Astrocyte (in vitro differentiated cells and primary cell): ENCODE data around the gene ZNRF4.

Experiments
- CTCF ChIP-seq: IDR thresholded peaks from 2 replicates; pipeline ENCODE4 v1.5.1; 2011; ENCODE audit warnings: low read depth, mild to moderate bottlenecking, inconsistent platforms, low read length, moderate library complexity; ENCODE audit not compliant: insufficient read depth
- EZH2 ChIP-seq: IDR thresholded peaks from 2 replicates; pipeline ENCODE4 v1.6.1; 2012; ENCODE audit warnings: mild to moderate bottlenecking, low read length, inconsistent platforms; ENCODE audit not compliant: insufficient read depth

DNA sequence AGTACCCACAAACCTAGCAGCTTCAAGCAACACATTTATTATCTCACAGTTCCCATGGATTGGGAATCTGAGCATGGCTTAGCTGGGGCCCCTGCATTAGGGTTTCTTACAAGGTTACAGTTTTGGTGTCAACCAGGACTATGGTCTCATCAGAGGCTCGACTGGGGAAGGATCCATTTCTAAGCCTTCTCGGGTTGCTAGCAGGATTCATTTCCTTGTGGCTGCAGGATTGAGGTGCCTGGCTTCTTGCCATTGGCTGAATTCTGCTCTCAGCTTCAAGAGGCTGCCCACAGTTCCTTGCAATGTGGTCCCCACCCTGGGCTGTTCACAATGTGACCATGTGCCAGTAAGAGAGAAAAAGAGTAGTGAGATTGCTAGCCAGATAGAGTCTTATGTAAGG, 26.7 kb downstream of the ZNRF4 start:
- TF ChIP-seq CTCF, result no peak
- TF ChIP-seq EZH2, result no peak
